NCI-H1417 treated with DMSO at 0.1 percent for 48 hours (cell line): ENCODE measurements around the gene FAM83B.
"Not testable (repeated sequence)": the region's sequence is repeated elsewhere in the genome, so short reads cannot be mapped to it uniquely, and the experiment has no call there.

Experiments used
- DNase-seq: peaks from one replicate; lab custom pipeline; 2025; lab: John Stamatoyannopoulos, UW

FAM83B gene

GRCh38 chr6:54979161-54979560 is 132.6 kb downstream of the FAM83B start:
- not testable (repeated sequence) for DNase-seq

GRCh38 chr6:54980511-54981275 is 134.1 kb downstream of the FAM83B start:
- DNase-seq: no peak

DNA sequence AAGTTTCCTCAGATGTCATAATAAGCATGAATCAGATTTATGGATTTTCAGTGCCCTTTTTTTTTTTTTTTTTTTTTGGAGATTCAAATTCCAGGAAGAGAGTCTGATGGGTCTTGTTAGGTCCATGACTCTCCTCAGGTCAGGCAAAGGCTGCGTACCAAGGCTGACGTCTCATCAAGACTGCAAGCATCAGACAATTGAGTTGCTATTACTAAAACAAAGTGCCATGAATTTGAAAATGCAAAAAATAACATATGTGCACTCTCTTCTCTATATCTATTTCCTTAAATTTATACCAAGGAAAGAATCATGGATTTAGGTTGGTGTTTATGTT is 134.7 kb downstream of the FAM83B start:
- no peak for DNase-seq

GRCh38 chr6:54981647-54982046 is 135.1 kb downstream of the FAM83B start:
- DNase-seq: no peak

DNA sequence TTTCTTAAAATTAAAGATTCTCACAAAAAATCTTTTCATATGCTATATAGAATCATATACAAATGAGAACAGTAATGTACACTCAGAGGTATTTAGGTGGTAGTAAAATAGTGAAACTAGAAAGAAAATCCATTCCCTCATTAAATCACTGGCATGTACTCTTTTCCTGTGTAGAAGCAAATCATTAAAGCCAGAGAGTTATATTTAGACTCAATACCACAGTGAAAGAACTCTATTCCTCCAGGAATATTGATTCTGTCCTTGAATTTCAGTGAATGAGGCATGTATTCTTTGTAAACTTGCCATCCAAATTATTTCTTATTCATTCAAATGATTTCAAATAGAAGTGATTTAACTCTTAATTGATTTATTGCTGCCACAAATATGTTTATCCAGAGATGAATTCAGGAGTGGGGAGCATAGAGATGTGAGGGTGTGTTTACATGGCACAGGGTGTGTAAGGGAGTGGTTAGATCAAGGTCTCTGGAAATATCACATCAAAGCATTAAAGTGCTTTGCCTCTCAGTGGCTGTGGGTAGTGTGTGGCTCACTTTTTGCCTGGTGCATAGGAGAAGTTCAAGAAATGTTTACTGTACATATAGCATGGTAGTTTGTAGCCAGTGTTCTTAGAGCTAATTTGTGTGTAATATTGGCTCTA is 141.2 kb downstream of the FAM83B start:
- DNase-seq: no peak

DNA sequence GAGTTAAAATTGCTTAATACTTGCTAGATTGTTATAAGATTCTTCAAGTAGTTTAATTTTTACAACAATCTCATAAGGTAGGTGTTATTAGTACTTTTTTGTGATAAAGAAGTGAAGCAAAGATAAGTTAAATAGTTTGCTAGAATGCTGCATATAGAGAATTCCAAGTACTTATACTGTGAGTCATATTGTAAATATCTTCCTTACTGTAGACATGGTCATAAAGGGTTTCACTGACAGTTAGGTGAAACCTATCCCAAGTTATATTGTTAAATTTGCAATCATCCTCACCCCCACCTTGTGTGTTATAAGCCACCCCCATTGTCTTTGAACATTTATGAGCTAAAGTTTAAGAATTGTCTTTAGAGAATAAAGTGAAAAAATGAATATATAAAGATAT is 142.0 kb downstream of the FAM83B start:
- DNase-seq: no peak

GRCh38 chr6:54990001-54990400 is 143.4 kb downstream of the FAM83B start:
- DNase-seq: no peak
